Activated gamma-delta T cell treated with Interleukin-2 at 50 U/mL for 16 hours (primary cell): ENCODE data around the gene AGPAT3.

Source experiments
- DNase-seq: peaks from one replicate; pipeline ENCODE4 v3.0.0-alpha.2; 2020

AGPAT3 gene

DNA sequence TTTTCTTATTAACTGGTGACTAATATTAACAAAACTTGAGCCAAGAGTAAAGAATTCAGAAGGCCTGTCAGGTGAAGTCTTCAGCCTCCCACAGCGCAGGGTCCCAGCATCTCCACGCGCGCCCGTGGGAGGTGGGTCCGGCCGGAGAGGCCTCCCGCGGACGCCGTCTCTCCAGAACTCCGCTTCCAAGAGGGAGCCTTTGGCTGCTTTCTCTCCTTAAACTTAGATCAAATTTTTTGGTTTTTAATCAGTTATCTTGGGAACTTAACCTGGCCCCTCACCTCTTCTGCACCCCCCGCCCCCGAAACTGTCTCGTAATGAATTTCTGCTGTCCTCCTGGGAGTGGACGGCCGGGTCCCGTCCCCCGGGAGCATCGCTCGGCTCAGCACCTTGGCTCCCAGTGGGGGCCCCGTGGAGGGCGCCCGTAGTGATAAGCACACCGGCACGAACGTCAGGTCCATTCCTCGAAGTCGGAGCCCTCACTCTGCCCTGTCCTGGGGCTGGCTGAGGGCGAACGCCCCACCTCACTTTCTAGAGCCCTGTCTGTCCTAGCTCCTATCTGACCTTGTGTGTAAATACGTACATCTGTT is 117.6 kb downstream of the AGPAT3 start:
- DNase-seq, result no peak

DNA sequence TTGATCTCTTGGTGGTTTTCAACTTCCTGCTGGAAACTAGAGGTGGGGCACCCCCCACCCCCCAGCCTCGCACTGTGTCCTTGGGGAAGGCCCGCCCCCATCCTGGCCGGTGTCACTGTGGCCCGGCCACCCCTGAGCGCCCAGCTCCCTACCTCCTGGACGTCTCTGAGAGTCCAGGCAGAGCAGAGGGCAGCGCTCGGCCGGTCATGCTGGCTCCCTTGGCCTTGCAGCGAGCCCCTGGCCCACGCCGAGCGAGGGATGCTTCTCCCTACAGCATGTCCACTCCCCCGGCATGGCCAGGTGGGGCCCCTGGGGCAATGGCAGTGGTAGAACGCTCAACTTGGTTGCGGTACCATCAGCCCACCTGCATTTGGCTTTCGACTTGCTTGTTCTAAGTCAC is 118.4 kb downstream of the AGPAT3 start:
- DNase-seq, result no peak

DNA sequence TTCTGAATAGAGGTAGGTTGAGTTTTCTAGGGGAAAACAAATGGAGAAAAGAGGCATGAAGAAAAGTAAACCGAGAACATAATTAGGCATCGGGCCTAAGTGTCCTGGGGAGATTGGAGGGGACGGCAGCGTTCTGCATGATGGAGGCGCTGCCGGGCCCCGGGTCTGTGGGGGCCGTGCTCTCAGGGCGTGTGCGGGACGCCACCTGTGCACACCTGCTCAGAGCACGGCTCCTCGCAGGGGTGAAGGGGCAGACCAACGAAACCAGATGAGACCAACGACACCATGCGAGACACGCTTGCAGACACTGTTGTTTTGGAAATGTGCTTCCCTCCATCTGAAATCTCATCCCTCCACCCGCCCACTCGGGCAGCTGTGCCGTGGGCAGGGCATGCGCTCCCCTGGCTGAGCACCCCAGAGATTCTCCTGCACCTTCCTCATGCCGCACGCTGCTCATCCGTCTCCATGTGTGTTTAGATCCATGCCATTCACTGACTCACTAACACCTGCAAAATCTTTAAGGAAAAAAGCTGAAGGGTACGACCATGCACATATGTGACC is 118.9 kb downstream of the AGPAT3 start:
- no peak for DNase-seq

DNA sequence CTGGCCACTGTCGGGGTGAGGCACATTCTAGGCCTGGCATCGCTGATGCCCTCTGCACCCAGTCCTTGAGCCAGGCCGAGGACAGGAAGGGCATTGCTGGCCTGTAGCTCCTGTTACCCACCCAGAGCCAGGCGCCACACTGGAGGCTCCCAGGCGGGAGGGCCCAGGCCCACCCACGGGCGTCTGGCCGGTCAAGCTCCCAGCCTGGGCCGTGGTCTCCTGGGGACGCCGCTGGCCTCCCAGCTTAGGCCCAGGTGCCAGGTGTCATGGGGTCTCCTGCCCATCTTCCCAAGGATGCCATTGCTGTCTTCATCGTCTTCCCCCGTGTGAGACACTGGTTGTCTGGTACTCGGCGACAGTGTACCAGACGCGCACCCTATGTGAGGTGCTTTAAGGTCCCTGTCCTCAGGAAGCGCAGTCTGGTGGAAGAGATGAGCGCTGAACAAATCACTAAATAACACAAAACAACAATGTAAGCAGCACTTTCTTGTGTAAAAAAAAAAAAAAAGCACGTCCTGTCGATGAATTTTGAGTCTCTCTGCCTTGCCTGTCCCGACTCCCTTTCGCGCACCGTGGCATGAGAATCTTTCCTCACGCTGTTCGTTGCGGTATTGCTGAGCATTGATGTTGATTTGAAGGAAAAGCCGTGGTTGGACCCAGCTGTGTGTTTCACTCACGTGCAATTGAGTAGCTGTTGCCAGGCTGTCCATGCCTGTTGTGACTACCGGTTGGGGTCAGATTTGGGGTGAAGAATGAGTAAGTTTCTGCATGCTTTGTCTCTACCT is 120.1 kb downstream of the AGPAT3 start:
- DNase-seq, result no peak

DNA sequence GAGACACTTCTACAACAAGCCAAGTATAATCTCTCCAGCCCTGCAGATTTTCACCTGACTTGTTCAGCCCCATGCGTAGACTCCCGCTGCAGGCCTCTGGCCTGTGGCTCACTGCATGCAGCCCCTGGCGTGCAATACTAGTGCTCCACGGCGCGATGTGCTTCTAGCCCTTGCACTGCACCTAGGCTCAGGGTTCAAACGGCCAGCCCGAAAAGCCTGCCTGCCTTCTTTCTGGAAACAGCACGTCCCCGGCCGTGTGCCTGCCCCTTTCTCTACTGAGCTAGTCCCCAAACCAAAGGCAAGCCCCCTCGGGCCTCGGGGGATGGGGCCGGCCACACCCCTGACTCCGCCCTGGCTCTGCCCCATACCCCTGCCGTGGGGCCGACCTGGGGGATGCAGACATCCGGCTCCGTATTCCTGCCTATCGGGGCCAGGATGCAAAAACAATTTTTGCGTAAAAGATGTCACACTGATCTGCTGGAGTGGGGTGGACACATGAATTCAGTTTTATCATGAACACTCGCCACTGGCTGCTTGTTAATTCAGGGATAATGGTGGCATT is 120.7 kb downstream of the AGPAT3 start:
- no peak for DNase-seq

DNA sequence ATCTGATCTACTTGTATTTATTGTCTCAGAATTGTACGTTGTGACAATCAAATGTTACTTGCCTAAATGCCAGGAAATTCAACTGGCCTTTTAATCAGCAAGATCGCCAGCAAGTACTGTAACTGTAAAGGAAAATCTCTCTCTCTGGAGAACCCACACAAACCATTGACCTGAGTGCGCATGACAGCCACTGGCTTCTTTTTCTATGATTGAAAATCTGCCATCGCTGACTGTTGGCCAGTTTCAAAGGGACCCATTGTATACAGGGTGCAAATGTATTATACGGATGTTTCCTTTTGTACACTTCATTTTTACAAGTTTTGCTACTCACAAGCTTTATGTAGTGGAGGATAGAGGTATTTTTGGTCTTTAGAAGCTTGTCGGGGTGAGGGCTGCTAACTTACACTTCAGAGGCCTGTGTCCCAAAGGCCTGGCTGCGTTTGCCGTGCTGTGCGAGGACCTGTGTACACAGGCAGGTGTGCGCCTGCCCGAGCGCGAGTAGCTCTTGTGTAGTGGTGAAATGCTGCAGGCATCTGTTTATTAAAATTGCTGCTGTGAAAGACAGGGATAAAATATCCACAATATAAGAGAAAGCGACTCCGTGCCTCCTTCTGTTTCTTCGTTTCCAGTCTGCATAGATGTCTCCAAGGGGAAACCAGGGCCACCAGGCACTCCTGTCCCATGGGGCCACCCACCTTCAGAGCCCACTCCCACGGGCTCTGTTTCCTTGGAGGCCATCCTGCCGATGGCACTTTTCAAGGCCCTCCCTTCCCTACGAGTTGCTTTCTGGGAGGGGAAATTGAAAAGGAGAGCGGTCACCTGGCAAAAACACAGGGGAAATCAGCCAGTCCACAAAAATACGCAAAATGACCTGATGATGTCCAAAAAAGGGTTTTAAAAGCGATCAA is 121.8 kb downstream of the AGPAT3 start:
- no peak for DNase-seq

DNA sequence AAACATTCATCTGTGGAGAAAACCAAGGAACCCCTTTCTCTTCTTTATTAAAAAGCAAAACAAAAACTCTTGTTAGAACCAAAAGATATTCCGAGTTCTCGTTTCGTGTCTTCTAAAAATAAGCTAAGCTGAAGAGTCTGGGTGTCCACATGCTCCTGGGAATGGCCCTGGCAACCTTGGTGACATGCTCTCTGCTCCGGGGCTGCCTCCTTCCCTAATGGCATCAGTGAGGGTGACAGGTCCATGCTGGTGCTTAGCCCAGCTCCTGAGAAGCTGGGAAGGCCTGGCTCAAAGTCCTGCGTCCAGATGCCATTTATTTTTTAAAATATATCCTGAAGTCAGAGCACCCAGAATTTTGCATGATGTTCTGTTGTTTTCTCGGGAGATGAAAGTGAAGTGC is 122.5 kb downstream of the AGPAT3 start:
- DNase-seq, result no peak

DNA sequence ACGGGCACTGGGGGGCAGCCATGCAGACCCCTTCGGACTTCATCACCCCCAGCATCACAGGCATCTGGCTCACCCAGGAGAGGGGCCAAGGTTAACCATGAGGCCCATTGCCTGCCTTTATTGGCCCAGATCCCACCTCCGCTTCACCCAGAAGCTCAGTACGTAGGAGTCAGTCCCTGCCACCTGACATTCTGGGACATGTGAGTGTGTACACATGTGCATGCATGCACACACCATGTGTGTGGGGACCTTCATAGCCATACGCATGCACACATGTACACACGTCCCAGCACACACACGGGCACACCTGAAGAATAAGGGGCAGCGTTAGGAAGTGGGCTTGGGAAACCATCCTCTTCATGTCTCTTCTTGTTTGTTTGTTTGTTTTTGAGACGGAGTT is 123.0 kb downstream of the AGPAT3 start:
- DNase-seq, result no peak

DNA sequence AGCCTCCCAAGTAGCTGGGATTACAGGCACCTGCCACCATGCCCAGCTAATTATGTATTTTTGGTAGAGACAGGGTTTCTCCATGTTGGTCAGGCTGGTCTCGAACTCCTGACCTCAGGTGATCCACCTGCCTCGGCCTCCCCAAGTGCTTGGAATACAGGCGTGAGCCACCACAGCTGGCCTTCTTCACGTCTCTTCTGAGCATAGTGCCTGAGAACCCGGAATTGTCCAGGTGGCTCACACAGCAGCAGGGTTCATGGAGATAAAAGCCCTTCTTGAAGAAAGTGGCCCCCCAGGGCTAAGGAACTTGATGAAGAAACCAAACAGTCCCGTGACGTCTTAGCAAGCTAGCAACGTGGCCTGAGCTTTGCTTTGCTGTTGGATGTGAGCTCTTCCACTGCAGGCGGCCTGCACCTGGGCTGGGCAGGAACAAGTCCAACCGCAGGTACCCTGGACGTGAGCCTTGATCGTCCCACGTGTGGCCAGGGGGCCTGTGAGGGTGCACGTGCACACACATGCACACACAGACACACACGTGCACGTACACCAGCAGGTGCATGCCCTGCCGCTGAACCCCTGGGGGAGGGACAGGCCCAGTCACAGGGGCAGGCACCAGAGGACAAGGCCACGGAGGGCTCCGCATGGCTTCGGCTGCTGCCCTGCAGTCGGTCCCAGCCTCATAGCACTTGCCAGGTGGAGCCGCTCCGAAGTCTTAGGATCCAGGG is 123.6 kb downstream of the AGPAT3 start:
- DNase-seq, result no peak

DNA sequence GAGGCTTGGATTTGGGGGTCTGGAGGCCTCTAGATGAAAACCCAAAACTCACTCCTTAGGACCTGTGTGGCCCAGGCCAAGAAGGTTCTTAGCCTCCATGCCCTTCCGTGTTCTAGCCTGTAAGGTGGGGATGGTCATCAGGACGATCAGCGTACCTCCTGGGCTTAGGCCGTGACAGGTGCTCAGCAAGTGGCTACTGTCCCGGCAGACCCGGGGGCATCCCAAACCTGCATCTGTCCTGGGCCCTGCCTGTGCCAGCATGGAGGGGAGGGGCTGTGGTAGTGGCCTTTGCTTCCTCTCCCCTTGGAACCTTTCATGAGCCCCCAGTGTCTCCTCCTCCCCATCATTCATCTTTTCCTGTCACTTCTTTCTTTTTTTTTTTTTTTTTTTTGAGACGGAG is 124.4 kb downstream of the AGPAT3 start:
- DNase-seq, result no peak

DNA sequence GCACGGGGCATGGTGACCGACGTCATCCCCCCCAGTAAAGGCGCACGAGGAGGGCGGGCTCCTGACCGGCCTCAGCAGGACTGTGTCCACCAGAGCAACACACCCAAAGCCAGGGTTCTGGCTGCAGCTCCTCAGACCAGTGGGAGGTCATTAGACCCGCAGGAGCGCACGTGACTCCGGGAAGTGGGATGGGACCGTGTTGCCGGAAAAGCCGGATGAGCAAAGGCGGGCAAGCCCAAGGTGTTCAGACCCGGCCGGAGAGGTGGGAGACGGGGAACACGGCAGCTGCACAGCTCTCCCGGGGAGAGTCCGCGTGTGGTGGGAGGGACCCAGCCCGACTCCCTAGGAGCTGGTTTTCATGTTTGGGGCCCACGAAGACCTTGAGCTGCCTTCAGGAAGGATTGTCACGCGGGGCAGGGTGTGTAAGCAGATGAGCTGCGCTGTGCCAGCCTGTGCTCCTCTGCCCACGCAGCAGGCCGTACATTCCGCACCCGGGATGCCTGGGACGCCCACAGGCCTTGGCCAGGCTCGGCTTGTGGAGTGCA is 126.5 kb downstream of the AGPAT3 start:
- DNase-seq, result no peak

DNA sequence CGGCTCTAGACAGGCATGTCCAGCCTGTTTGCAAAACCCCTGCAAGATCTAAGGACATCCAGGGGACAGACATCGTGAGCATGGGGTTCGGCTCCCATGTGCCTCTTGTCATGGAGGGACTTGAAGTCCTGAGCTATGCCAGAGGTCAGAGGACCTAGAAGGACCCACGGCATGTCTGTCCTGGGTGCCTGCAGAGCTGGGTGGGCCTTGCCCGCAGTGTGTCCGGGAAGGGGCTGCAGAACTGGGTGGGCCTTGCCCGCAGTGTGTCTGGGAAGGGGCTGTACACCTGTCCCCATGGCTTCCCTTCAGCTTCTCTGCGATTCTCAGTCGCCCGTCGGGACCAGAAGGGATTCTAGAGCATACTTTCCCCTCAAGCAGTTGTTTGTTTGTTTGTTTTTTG is 127.1 kb downstream of the AGPAT3 start:
- no peak for DNase-seq

DNA sequence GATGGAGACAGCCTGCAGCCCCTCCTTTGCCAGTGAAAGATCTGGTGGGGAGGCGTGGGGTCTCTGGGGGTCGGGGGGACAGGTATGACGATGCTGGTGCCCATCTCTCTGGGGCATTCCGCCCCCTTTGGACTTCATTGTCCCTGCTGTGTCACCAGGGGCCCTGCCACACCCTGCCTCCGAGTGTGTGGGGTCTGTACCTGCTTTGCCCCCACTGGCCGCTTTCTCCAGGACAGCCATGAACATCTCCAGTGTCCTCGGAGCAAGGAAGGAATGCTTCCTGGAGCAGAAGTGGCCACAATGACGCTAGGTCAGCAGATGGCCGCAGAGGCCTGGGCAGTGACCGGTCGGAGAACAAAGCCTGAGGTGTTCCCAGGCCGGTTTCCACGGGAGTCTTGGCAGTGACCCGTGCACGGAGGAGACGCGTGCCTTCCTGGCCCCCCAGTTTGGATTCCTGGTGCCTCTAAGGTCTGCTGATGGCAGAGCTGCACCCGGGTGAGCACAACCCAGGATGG is 128.5 kb downstream of the AGPAT3 start:
- no peak for DNase-seq

DNA sequence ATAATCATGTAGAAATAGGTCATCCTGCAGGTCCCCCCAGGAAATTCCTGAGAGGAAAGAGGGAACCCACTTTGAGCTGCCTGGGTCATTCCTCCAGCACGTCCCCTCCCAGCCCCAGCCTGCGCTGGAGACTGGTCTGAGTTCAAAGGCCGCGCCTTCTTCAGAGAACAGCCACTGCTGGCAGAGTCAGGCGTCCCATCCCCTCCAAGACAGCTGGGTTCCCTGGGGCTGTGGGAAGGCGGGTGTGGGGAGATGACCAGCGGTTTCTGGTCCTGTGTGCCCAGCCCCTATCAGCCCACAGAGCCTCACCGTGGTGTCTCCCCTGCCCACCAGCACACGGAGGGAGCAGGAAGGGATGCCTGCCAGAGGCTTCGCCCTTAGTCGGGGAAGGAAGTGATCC is 129.1 kb downstream of the AGPAT3 start:
- DNase-seq, result no peak

DNA sequence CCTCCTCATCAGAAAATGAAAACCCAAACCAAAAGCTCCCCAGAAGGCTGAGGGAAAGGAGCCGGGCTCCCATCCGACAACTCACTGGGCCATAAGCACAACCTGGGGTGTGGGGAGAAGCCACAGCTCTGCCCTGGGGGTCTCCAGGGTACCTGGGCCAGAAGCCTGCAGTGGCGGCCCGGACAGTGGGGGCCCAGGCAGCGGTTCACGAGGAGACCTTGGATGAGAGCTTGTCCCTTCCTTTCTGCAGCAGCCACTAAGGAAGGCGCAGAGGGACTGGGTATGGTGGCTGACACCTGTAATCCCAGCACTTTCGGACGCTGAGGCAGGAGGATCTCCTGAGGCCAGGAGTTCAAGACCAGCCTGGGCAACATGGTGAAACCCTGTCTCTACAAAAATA is 129.6 kb downstream of the AGPAT3 start:
- no peak for DNase-seq

DNA sequence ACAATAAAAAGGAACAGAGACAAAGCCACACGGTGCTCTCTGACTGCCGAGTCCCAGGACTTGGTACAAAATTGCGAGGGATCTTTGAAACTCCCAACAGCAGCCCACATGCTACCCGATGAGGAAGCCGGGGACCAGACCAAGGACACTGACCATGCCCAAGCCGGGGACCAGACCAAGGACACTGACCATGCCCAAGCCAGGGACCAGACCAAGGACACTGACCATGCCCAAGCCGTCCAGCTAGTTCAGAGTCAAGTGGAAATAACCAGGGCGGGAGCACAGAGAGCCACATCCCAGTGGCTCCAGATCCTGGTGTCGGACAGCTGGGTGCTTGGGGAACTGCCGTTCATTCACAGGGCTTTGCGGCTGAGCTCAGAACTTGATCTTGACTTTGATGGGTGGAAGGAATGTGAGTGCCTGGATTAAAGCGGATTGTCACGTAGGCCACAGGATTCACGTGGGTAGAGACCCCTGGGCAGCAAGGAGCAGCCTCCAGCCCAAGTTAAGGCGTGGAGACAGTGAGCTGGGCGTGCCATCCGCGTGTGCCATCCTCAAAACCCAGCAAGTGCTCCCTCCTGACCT is 130.6 kb downstream of the AGPAT3 start:
- no peak for DNase-seq

DNA sequence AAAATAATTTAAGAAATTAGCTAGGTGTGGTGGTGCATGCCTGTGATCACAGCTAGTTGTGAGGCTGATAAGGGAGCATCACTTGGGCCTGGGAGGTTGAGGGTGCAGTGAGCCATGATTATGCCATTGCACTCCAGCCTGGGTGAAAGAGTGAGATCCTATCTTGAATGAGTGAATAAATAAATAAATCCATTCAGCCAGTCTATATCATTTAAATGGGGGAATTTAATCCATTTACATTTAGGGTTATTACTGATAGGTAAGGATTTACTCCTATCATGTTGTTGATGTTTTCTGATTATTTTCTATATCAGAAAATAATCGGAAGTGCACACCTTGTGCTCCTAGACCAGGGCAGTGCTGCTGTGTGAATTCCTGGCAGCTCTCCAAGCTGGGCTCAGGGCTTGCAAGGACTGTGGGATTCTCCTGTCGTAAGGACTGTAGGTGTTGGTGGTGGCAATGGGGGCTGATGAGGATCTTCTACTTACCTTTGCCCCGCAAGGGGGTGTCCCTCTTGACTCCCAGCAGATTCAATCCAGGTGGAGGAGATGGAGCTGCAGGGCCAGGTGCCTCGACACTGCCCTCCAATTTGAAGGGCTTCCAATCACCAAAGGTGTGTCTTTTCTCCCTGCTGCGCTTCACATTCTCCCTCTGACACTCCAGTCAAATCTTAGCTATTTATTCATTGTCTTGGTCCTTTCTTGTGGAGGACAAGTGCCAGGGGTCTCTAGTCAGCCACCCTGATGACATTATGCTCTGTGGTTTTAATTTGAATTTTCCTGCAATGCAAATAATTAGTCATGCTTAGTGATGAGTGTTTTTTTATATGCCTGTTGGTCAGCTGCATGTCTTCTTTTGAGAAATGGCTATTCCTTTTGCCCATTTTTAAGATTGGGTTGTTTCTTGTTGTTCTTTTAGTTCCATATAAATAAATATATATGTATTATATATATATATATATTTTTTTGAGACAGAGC is 133.0 kb downstream of the AGPAT3 start:
- DNase-seq, result no peak

DNA sequence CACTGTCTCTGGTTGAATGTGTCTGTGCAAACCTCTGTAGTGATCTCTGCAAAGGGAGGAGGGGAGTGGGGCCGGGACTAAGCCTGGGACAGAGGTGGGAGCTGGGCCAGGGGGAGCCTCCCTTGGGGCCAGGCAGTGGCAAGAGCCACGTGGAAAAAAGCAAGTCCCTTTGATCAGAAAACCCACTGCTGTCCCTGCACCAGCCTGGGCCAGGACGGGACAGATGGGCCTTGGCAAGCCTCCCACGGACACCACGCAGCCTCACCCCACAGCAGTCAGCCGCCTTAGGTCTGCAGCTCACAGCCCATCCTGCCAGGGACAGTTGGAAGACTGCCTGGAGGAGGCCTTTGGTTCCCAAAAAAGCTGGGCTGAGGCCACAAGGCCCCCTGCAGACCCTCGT is 135.3 kb downstream of the AGPAT3 start:
- DNase-seq, result no peak

DNA sequence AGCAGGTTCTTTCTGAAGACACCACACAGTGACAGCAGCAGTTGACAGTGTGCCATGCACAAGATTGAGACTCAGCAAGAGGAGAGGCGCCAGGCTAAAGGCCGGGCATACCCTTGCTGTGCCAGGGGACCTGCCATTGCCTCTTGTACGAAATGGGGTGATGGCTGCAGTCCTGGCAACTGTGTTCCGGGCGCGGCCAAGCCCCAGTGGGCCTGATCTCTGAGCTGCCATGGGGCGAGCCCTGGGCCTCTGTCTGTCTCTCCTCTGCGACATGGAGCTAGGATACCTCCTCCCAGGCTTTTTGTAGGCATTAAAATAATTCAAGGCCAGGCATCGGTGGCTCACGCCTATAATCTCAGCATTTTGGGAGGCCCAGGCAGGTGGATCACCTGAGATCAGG is 137.5 kb downstream of the AGPAT3 start:
- DNase-seq, result no peak

DNA sequence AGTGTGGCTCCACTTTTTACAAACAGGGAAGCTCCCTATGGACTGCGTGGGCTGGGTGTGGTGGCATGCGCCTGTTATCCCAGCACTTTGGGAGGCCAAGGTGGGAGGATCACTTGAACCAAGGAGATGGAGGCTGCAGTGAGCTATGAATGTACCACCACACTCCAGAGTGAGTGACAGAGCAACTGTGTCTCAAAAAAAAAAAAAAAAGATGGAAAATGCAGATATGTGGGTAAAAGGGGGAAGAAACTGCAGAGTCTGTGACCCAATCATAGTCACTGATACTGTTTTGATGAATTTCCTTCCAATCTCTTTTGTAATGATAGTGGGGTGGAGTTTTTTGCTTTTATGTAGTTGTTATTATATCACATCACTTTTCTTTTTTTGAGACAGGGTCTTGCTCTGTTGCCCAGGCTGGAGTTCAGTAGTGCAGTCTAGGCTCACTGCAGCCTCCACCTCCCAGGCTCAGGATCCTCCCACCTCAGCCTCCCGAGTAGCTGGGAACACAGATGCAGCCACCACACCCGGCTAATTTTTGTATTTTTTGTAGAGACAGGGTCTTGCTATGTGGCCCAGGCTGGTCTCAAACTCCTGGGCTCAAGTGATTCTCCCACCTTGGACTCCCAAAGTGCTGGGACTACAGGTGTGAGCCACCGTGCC is 138.4 kb downstream of the AGPAT3 start:
- DNase-seq, result no peak
